ENCODE results near the gene PLEKHA6. TPM values are rescaled to one million over a fixed set of nuclear protein-coding genes. Genes with fewer than 3 reads are reported as not detected.

The PLEKHA6 gene
- total and polyA plus RNA-seq, 2 of the 4 experiments (the other 2 are of a cell fraction): 8.2 to 19.9 TPM

- ATAC-seq (ENCODE audit: low read depth): no peak
- H2AK9ac ChIP-seq (replicated peaks; ENCODE audit: low read depth, low read length, poor library complexity): peak overlapping the region; percentile 23
- H3K14ac ChIP-seq (replicated peaks; ENCODE audit: low read depth, low read length): no peak overlapping the region
- intact Hi-C loops (cut with micrococcal nuclease) (no loop called here), dilution Hi-C loops (cut with HindIII; ENCODE audit: low sequenced_read_pairs, unreplicated experiment) (no loop called here), in situ Hi-C loops (cut with MboI; ENCODE audit: low sequenced_read_pairs) (no loop called here)
- H4K20me1 ChIP-seq (ENCODE audit: insufficient read depth, low read length): no peaks in the 10 kb centered on the region
- no peak overlapping the region for H3K4me2 ChIP-seq (ENCODE audit: low read depth, low read length)
- CTCF ChIA-PET: no interaction called here
- no peak overlapping the region for H3K27ac ChIP-seq (ENCODE audit: insufficient read depth, low read length)
- H2AFZ ChIP-seq (replicated peaks; ENCODE audit: low read length, poor library complexity): peak overlapping the region; percentile 44
- POLR2A ChIA-PET (ENCODE audit: unreplicated experiment): no interaction called here
- no peak overlapping the region for H3K23ac ChIP-seq (ENCODE audit: low read depth, low read length)
- H3K4me3 ChIP-seq (ENCODE audit: insufficient read depth, low read depth, low read length): no peak overlapping the region
- 0 out of 4 replicates have a peak, but pooled peaks cover 0 to 2% of the 10 kb centered on the region in 2 experiments for H3K79me1 ChIP-seq (ENCODE audit: low read depth in 1 of 2, low read length in 2 of 2)
- H4K8ac ChIP-seq (ENCODE audit: low read depth in 2 of 2, low read length in 2 of 2): no peak overlapping the region
- H2BK15ac ChIP-seq (ENCODE audit: low read depth, low read length): no peak overlapping the region
- H3K27me3 ChIP-seq (ENCODE audit: control insufficient read depth, insufficient read depth, low read length): peaks cover 6% of the 10 kb centered on the region
- no TSS peak for BruUV-seq (replicated peaks)
- peak overlapping the region; percentile 8; the same call in 1 of the 2 replicates for H2AK5ac ChIP-seq (ENCODE audit: low read depth, low read length)
- H3K9me1 ChIP-seq (ENCODE audit: insufficient read depth, low read length): peaks cover 4% of the 10 kb centered on the region; the same call in 1 of the 2 replicates
- H2BK120ac ChIP-seq (ENCODE audit: low read depth, low read length): no peak overlapping the region
- no peak overlapping the region for H2BK5ac ChIP-seq (ENCODE audit: low read depth, low read length, poor library complexity, severe bottlenecking)
- no peak for DNase-seq
- H3K9ac ChIP-seq (ENCODE audit: low read depth, low read length): no peak overlapping the region
- H3K4ac ChIP-seq (ENCODE audit: low read depth, low read length): no peak overlapping the region
- peaks cover 13% of the 10 kb centered on the region for H3K4me1 ChIP-seq (ENCODE audit: control insufficient read depth, insufficient read depth, low read length)
- H3K9me3 ChIP-seq (ENCODE audit: control insufficient read depth, insufficient read depth, low read length): no peaks in the 10 kb centered on the region
- H3K36me3 ChIP-seq (ENCODE audit: control insufficient read depth, insufficient read depth, low read length): no peaks in the 10 kb centered on the region
- H3K18ac ChIP-seq (ENCODE audit: low read depth, low read length): no peak overlapping the region
- 76% methylated on average over 4 of the region's 9 CpGs; no CpG with 5 or more reads in 1 of the 2 experiments for WGBS, 2 experiments (ENCODE audit: extremely low coverage in 2 of 2, insufficient read length in 1 of 2)
- H2BK20ac ChIP-seq (ENCODE audit: low read depth, low read length): no peak overlapping the region
- no peak overlapping the region for H3K56ac ChIP-seq (ENCODE audit: extremely low read depth, insufficient read depth, low read length)
- TF ChIP-seq SMC3 (IDR thresholded peaks at IDR 0.05; ENCODE audit: low read depth, low read length) (no peak), CHD1 (IDR thresholded peaks at IDR 0.05; ENCODE audit: low read depth, low read length) (no peak), ELK1 (IDR thresholded peaks at IDR 0.05; ENCODE audit: borderline replicate concordance, low read depth, low read length) (no peak), CTCF (conservative IDR thresholded peaks at IDR 0.05; ENCODE audit: low read depth, low read length) (no peak), MAFK (IDR thresholded peaks at IDR 0.05; ENCODE audit: low read depth, low read length) (no peak)
- H4K91ac ChIP-seq (ENCODE audit: insufficient read depth, low read depth, low read length): no peak overlapping the region
- H4K5ac ChIP-seq (ENCODE audit: low read depth, low read length): no peak overlapping the region
These were observed 75.7 kb downstream of the PLEKHA6 start for GRCh38 chr1:204283711-204284651.

Measured in IMR-90 (cell line).